CD4-positive, alpha-beta memory T cell (primary cell): ENCODE results near the gene LRRC8D. TPM values are rescaled to one million over a fixed set of nuclear protein-coding genes. Genes with fewer than 3 reads are reported as not detected.

ENCODE experiments used
- CTCF ChIA-PET: fragments of 350-600 bp; sonication (Branson Sonifier 250); formaldehyde crosslinking; loops from one replicate; lab custom pipeline; 2021; ENCODE audit warnings: inconsistent platforms; ENCODE audit not compliant: partially characterized antibody; lab: Charles Lee
- POLR2A ChIA-PET: fragments of 350-600 bp; sonication (Branson Sonifier 250); formaldehyde crosslinking; loops from one replicate; lab custom pipeline; 2021; ENCODE audit not compliant: partially characterized antibody; lab: Charles Lee
- DNase-seq, 5 donors: peaks; one replicate each; pipeline versions ENCODE4 v3.0.0 to v3.0.0-alpha.2; 2020 to 2022; ENCODE audit warnings: mixed read lengths in 1 of 5
- H3K27ac ChIP-seq: one replicate; pipeline ENCODE4 v1.7.0; 2013; ENCODE audit warnings: low read depth, low read length
- H3K27me3 ChIP-seq: 2 replicates; pipeline ENCODE4 v1.7.0; 2013; ENCODE audit warnings: mild to moderate bottlenecking, low read length, moderate library complexity; ENCODE audit not compliant: insufficient read depth
- H3K36me3 ChIP-seq: 2 replicates; pipeline ENCODE4 v1.7.0; 2013; ENCODE audit warnings: mild to moderate bottlenecking, low read length, moderate library complexity; ENCODE audit not compliant: insufficient read depth
- H3K4me1 ChIP-seq: 2 replicates; pipeline ENCODE4 v1.7.0; 2013; ENCODE audit warnings: mild to moderate bottlenecking, low read length, moderate library complexity; ENCODE audit not compliant: insufficient read depth
- H3K4me3 ChIP-seq, 2 donors: one replicate each; pipeline ENCODE4 v1.7.0; 2013; ENCODE audit warnings: low read length in 2 of 2, mild to moderate bottlenecking in 1 of 2
- H3K9me3 ChIP-seq, 2 donors: one replicate each; pipeline ENCODE4 v1.7.0; 2013; ENCODE audit warnings: low read length in 2 of 2, control low read depth in 1 of 2; ENCODE audit not compliant: control insufficient read depth in 1 of 2
- H3K27ac Mint-ChIP-seq, 7 donors: one replicate each; pipeline ENCODE4 v1.8.0; 2020 to 2021; ENCODE audit warnings: mixed read lengths in 7 of 7, mild to moderate bottlenecking in 6 of 7, inconsistent platforms in 3 of 7, moderate library complexity in 3 of 7
- H3K27me3 Mint-ChIP-seq, 2 donors: one replicate each; pipeline ENCODE4 v1.8.0; 2020 to 2021; ENCODE audit warnings: mixed read lengths in 2 of 2
- H3K36me3 Mint-ChIP-seq, 2 donors: one replicate each; pipeline ENCODE4 v1.8.0; 2020 to 2021; ENCODE audit warnings: mixed read lengths in 2 of 2, inconsistent platforms in 1 of 2, mild to moderate bottlenecking in 1 of 2
- H3K4me1 Mint-ChIP-seq, 4 donors: one replicate each; pipeline ENCODE4 v1.8.0; 2020 to 2021; ENCODE audit warnings: mixed read lengths in 4 of 4, mild to moderate bottlenecking in 1 of 4
- H3K4me3 Mint-ChIP-seq, 8 donors: one replicate each; pipeline ENCODE4 v1.8.0; 2020 to 2021; ENCODE audit warnings: mixed read lengths in 8 of 8, mild to moderate bottlenecking in 7 of 8, moderate library complexity in 6 of 8, inconsistent platforms in 3 of 8
- H3K9me3 Mint-ChIP-seq, 8 donors: one replicate each; pipeline ENCODE4 v1.8.0; 2020 to 2021; ENCODE audit warnings: mixed read lengths in 8 of 8, mild to moderate bottlenecking in 5 of 8, inconsistent platforms in 3 of 8, moderate library complexity in 1 of 8
- intact Hi-C: fragments of 100-400 bp; cut with micrococcal nuclease; formaldehyde crosslinking; loops from one replicate; pipeline ENCODE4 v1.15.1; 2023
- polyA plus RNA-seq, 2 donors: library from polyadenylated mRNA; unstranded; fragments of 300-500 nt; fragmentation: Illumina TruSeq; gene quantifications; one replicate each; pipeline ENCODE4 v1.2.3, GENCODE V29; 2021
- total RNA-seq, 2 experiments: library from RNA; stranded (reverse); gene quantifications; one replicate each; pipeline ENCODE4 v1.2.3, GENCODE V29; 2021

Gene LRRC8D
- total and polyA plus RNA-seq, 4 experiments from 2014 or later: 56.8 to 72.7 (median 66.6) TPM

DNA sequence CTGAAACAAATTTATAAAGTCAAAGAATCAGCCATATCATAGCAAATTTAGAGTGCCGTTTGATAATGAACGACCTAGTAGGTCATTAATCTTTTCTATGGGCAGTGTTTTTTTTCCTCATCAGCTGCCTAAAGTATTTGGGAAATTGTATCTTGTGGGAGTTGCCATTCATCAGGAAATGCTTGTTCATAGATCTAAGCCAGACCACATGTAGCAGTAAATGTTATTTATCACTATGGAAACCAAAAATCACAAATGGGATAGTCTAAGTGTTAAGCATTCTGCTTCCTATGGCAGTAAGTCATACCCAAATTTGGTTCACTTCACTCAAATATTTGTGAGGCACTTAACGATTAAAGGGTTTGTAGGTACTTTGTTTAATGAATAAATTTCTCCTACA, 52.9 kb downstream of the LRRC8D start:
- POLR2A ChIA-PET: interaction anchor here (1.4 to 1.7 kb wide), 2 partner anchors 13 to 18 kb away, joined by 4 to 5 read pairs; no protein-coding TSS in a partner anchor
- no peaks in the 10 kb centered on the region for H3K36me3 ChIP-seq
- H3K27ac Mint-ChIP-seq: peak overlapping the region; percentile 66 to 88 (median 83)

DNA sequence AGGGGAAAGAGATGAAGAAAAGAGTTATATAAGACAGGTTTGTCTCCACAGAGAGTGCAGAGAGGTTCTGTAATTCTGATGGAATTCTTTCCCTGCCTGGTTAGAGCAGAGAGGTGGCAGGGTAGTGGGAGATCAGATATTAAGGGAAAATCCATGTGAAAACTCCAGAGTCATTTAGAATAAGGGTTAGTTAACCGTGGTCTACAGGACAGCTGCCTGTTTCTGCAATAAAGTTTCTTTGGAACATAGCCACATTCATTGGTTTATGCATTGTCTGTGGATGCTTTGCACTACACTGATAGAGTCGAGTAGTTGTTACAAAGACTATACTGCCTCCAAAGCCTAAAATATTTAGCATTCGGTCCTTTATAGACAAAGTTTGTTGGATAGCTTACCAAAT, 55.6 kb downstream of the LRRC8D start:
- Mint-ChIP-seq H3K36me3 (peaks cover 20 to 48% of the 10 kb centered on the region in 2 donors), H3K27me3 (no peaks in the 10 kb centered on the region), H3K4me1 (peaks cover 26 to 61% (median 45%) of the 10 kb centered on the region in 4 donors), H3K4me3 (no peak overlapping the region), H3K27ac (peak overlapping the region in 3 of 7 donors; percentile 19 to 77 (median 72)), H3K9me3 (peaks cover 0 to 4% (median 0%) of the 10 kb centered on the region in 8 donors)
- intact Hi-C loops: no loop called here
- H3K4me3 ChIP-seq: no peak overlapping the region
- ChIA-PET CTCF (interaction anchor here (1.8 to 2.6 kb wide), 2 partner anchors 23 to 34 kb away, joined by 5 to 14 read pairs; no protein-coding TSS in a partner anchor), POLR2A (interaction anchor here (1.3 to 2.7 kb wide), 3 partner anchors 30 to 33 kb away, joined by 3 to 14 read pairs (median 3); no protein-coding TSS in a partner anchor)
- no peak overlapping the region for H3K27ac ChIP-seq
- no peaks in the 10 kb centered on the region for H3K9me3 ChIP-seq
- H3K27me3 ChIP-seq: no peaks in the 10 kb centered on the region
- peaks cover 40% of the 10 kb centered on the region for H3K4me1 ChIP-seq
- DNase-seq: no peak
- H3K36me3 ChIP-seq: no peaks in the 10 kb centered on the region

More for the DNA sequence above, 52.9 kb downstream of the LRRC8D start:
- peaks cover 0 to 2% (median 0%) of the 10 kb centered on the region in 8 donors for H3K9me3 Mint-ChIP-seq
- Histone ChIP-seq H3K27me3 (no peaks in the 10 kb centered on the region), H3K9me3 (no peaks in the 10 kb centered on the region), H3K4me1 (peaks cover 52% of the 10 kb centered on the region), H3K4me3 (no peak overlapping the region), H3K27ac (no peak overlapping the region)
- no peaks in the 10 kb centered on the region for H3K27me3 Mint-ChIP-seq
- CTCF ChIA-PET: interaction anchor here (1.5 to 2.6 kb wide), 3 partner anchors 10 to 30 kb away, joined by 3 to 6 read pairs (median 6); no protein-coding TSS in a partner anchor
- peaks cover 40 to 70% (median 56%) of the 10 kb centered on the region in 4 donors for H3K4me1 Mint-ChIP-seq
- H3K4me3 Mint-ChIP-seq: peak overlapping the region in 3 of 8 donors; percentile 26 to 51 (median 49)
- peak in 4 of 5 donors; percentile 24 to 52 (median 32) for DNase-seq
- H3K36me3 Mint-ChIP-seq: peaks cover 23 to 42% of the 10 kb centered on the region in 2 donors
- intact Hi-C loops: no loop called here

DNA sequence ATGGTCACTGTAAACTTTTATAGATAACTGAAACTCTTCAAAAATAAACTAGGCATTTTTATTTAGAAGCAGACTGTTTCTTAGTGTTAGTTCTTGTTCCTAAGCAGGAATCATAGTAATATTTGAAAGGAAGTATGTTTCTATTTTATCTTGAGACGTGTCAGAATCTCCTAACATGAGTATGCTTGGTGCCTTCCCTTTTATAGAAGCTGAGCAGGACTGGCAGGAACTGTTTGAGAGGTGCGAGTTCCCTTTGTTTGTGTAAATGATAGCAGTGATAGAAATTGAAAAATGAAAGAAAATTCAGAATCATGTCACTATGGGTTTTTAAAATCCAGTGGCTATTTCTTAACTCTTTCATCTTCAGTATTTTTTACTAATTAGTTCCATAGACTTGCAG, 56.9 kb downstream of the LRRC8D start:
- H3K36me3 Mint-ChIP-seq: peaks cover 24 to 55% of the 10 kb centered on the region in 2 donors
- intact Hi-C loops: no loop called here

DNA sequence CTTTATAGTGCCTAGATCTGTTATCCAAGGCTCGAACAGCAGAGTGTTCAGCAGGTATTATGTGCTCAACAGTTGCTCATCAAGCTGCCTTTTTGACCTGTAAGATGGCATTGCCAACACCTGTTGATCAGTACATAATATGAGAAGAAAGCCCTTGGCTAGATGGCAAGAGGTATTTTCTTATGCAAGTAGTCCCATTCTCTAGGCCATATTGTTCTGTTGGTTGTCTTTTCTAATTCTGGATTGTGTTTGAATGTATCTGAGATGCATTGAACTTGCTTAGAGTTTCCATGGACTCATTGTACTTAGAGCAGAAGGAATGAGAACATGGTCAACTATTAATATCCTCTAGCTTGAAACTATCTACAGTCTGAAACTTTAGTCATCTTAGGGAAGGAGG, 57.4 kb downstream of the LRRC8D start:
- no peak overlapping the region for H3K27ac ChIP-seq
- no peaks in the 10 kb centered on the region for H3K27me3 ChIP-seq
- Mint-ChIP-seq H3K4me3 (no peak overlapping the region), H3K27ac (peak overlapping the region in 1 of 7 donors; percentile 50), H3K36me3 (peaks cover 28 to 59% of the 10 kb centered on the region in 2 donors), H3K9me3 (peaks cover 0 to 4% (median 0%) of the 10 kb centered on the region in 8 donors), H3K27me3 (no peaks in the 10 kb centered on the region), H3K4me1 (peaks cover 19 to 53% (median 41%) of the 10 kb centered on the region in 4 donors)
- no peaks in the 10 kb centered on the region for H3K36me3 ChIP-seq
- CTCF ChIA-PET: interaction anchor here (0.9 to 1.1 kb wide), 3 partner anchors 19 to 35 kb away, joined by 3 to 5 read pairs (median 3); no protein-coding TSS in a partner anchor
- intact Hi-C loops: no loop called here
- no peaks in the 10 kb centered on the region for H3K9me3 ChIP-seq
- no peak overlapping the region for H3K4me3 ChIP-seq
- POLR2A ChIA-PET: no interaction called here
- peaks cover 22% of the 10 kb centered on the region for H3K4me1 ChIP-seq
- no peak for DNase-seq

More for the DNA sequence above, 56.9 kb downstream of the LRRC8D start:
- no peaks in the 10 kb centered on the region for H3K27me3 Mint-ChIP-seq
- Histone ChIP-seq H3K36me3 (no peaks in the 10 kb centered on the region), H3K4me1 (peaks cover 27% of the 10 kb centered on the region), H3K27ac (no peak overlapping the region), H3K9me3 (no peaks in the 10 kb centered on the region), H3K4me3 (no peak overlapping the region), H3K27me3 (no peaks in the 10 kb centered on the region)
- no peak overlapping the region for H3K27ac Mint-ChIP-seq
- CTCF ChIA-PET: interaction anchor here (0.9 kb wide), 1 partner anchor 19 kb away, joined by 3 read pairs; no protein-coding TSS in a partner anchor
- H3K4me1 Mint-ChIP-seq: peaks cover 20 to 52% (median 38%) of the 10 kb centered on the region in 4 donors
- H3K9me3 Mint-ChIP-seq: peaks cover 0 to 4% (median 0%) of the 10 kb centered on the region in 8 donors
- no peak overlapping the region for H3K4me3 Mint-ChIP-seq
- DNase-seq: no peak
- POLR2A ChIA-PET: no interaction called here

DNA sequence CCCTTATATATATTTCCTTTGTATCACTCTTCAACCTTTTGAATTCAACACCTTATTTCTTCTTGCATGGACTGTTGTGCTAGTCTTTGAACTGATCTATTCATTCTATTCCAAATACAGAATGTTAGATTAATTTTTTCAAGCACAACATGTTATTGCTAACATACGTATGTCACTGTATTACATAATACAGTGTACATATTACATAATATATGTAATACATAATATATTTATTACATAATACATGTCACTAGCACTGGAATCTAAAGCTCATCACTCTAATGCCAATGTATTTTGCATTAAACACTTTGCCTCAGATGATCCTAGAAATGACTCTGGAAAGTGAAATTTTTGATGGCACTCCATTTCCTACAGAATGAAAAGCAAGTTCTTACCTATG, 59.8 kb downstream of the LRRC8D start:
- H3K36me3 Mint-ChIP-seq: peaks cover 24 to 50% of the 10 kb centered on the region in 2 donors

DNA sequence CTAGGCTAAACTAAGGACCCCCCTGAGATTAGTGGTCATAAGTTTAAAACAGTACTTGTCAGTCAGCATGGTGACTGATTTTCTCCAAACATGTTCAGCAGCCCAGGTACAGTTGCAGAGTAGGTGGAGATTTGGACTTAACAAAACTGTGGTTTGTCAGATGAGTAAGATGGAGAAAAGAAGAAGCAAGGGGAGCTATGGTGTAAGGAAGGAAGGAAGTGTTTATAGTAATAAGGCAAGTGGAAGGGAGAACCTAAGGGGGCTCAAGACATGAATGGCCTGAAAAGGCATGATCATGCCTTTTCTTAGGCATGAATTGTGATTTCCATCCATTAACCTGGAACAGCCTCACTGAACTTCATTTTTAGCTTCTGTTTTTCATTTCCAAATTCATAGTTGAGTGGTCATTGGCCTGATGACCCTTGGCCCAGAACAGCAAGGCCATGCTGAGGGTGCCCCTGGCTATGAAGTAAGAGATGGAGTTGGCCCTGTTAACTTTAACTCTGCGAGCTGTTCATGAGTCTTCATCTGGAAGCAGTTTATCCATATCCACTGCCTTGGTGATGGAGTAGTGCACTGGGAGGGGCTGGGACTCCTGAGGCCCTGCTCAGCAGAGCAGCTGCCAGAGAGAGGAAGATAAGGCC, 60.7 kb downstream of the LRRC8D start:
- peak overlapping the region in 1 of 8 donors; percentile 24 for H3K4me3 Mint-ChIP-seq
- no peak for DNase-seq
- Histone ChIP-seq H3K27me3 (no peaks in the 10 kb centered on the region), H3K27ac (no peak overlapping the region), H3K4me3 (no peak overlapping the region), H3K36me3 (no peaks in the 10 kb centered on the region), H3K9me3 (no peaks in the 10 kb centered on the region), H3K4me1 (no peaks in the 10 kb centered on the region)
- CTCF ChIA-PET: interaction anchor here (1.0 to 1.5 kb wide), 3 partner anchors 9 to 38 kb away, joined by 3 read pairs; no protein-coding TSS in a partner anchor
- POLR2A ChIA-PET: interaction anchor here (1.0 to 1.3 kb wide), 2 partner anchors 26 to 34 kb away, joined by 3 to 4 read pairs; no protein-coding TSS in a partner anchor
- peaks cover 21 to 51% of the 10 kb centered on the region in 2 donors for H3K36me3 Mint-ChIP-seq
- intact Hi-C loops: no loop called here
- H3K4me1 Mint-ChIP-seq: peaks cover 21 to 43% (median 32%) of the 10 kb centered on the region in 4 donors
- H3K9me3 Mint-ChIP-seq: peaks cover 0 to 3% (median 0%) of the 10 kb centered on the region in 8 donors
- H3K27ac Mint-ChIP-seq: peak overlapping the region in 2 of 7 donors; percentile 22 to 48
- H3K27me3 Mint-ChIP-seq: no peaks in the 10 kb centered on the region

More for the DNA sequence above, 59.8 kb downstream of the LRRC8D start:
- peaks cover 8% of the 10 kb centered on the region for H3K4me1 ChIP-seq
- no peaks in the 10 kb centered on the region for H3K9me3 ChIP-seq
- POLR2A ChIA-PET: interaction anchor here (0.8 to 1.3 kb wide), 2 partner anchors 25 to 27 kb away, joined by 3 read pairs; no protein-coding TSS in a partner anchor
- peaks cover 0 to 4% (median 0%) of the 10 kb centered on the region in 8 donors for H3K9me3 Mint-ChIP-seq
- H3K27me3 ChIP-seq: no peaks in the 10 kb centered on the region
- no peak overlapping the region for H3K27ac Mint-ChIP-seq
- no peak overlapping the region for H3K27ac ChIP-seq
- H3K27me3 Mint-ChIP-seq: no peaks in the 10 kb centered on the region
- H3K4me3 ChIP-seq: no peak overlapping the region
- H3K4me3 Mint-ChIP-seq: no peak overlapping the region
- CTCF ChIA-PET: interaction anchor here (1.0 kb wide), 1 partner anchor 8 kb away, joined by 3 read pairs; no protein-coding TSS in a partner anchor
- H3K36me3 ChIP-seq: no peaks in the 10 kb centered on the region
- intact Hi-C loops: no loop called here
- no peak for DNase-seq
- peaks cover 19 to 43% (median 33%) of the 10 kb centered on the region in 4 donors for H3K4me1 Mint-ChIP-seq
